GM12878 (cell line): Measurements from ENCODE around the gene S100A2. TPM values are rescaled to one million over a fixed set of nuclear protein-coding genes. Genes with fewer than 3 reads are reported as not detected.

ENCODE experiments used
- ASH2L ChIP-seq: fragments of 300-600, 200-600 bp; sonication (generic); IDR thresholded peaks from 2 replicates; pipeline ENCODE4 v1.6.1; 2017; ENCODE audit warnings: low read depth, mild to moderate bottlenecking, borderline replicate concordance
- CEBPB ChIP-seq, 2 experiments: fragments of 150-350 bp in 1 of 2; IDR thresholded peaks; 2 replicates each; pipeline ENCODE4 v1.6.1; 2012 to 2014; ENCODE audit warnings: low read depth in 2 of 2, low read length in 2 of 2, borderline replicate concordance in 1 of 2, inconsistent platforms in 1 of 2
- CHD2 ChIP-seq: IDR thresholded peaks from 2 replicates; pipeline ENCODE4 v1.6.1; 2011; ENCODE audit warnings: low read depth, low read length, improper control_type of control experiment, borderline replicate concordance
- CREB1 ChIP-seq: IDR thresholded peaks from 2 replicates; pipeline ENCODE4 v1.6.1; 2012; ENCODE audit warnings: low read depth, mild to moderate bottlenecking, inconsistent platforms
- CTCF ChIP-seq, 3 experiments: IDR thresholded peaks in 2 of 3; conservative IDR thresholded peaks in 1 of 3; 2 replicates each; pipeline ENCODE4 v1.5.1; 2011; ENCODE audit warnings: low read depth in 3 of 3, low read length in 3 of 3, mild to moderate bottlenecking in 3 of 3, control low read depth in 2 of 3, moderate library complexity in 2 of 3, inconsistent platforms in 1 of 3, mixed read lengths in 1 of 3; ENCODE audit not compliant: control insufficient read depth in 2 of 3, insufficient read depth in 1 of 3; ENCODE audit errors: extremely low read depth in 1 of 3
- FOXK2 ChIP-seq: fragments of 450-650 bp; IDR thresholded peaks from 2 replicates; pipeline ENCODE4 v1.6.1; 2017; ENCODE audit warnings: mild to moderate bottlenecking, moderate library complexity
- HCFC1 ChIP-seq: fragments of 150-350 bp; IDR thresholded peaks from 2 replicates; pipeline ENCODE4 v1.6.1; 2014; ENCODE audit warnings: low read length
- HDAC6 ChIP-seq: fragments of 200-600 bp; sonication (generic); IDR thresholded peaks from one replicate; pipeline ENCODE4 v1.8.0; 2017; ENCODE audit warnings: antibody characterized with exemption; ENCODE audit not compliant: unreplicated experiment
- MYB ChIP-seq: fragments of 150-350 bp; IDR thresholded peaks from 2 replicates; pipeline ENCODE4 v1.6.1; 2014; ENCODE audit warnings: mild to moderate bottlenecking, low read depth, low read length, borderline replicate concordance
- NBN ChIP-seq: fragments of 450-650 bp; IDR thresholded peaks from 2 replicates; pipeline ENCODE4 v1.6.1; 2016
- NR2F1 ChIP-seq: fragments of 450-650 bp; conservative IDR thresholded peaks from 2 replicates; pipeline ENCODE4 v1.6.1; 2017; ENCODE audit warnings: mild to moderate bottlenecking
- POLR2AphosphoS2 ChIP-seq: IDR thresholded peaks from 2 replicates; pipeline ENCODE4 v1.6.1; 2011; ENCODE audit warnings: low read depth, mild to moderate bottlenecking, low read length, improper control_type of control experiment, moderate library complexity
- RBBP5 ChIP-seq: fragments of 200-600 bp; sonication (generic); conservative IDR thresholded peaks from 2 replicates; pipeline ENCODE4 v1.6.1; 2016
- RELA ChIP-seq: fragments of 450-650 bp; IDR thresholded peaks from 2 replicates; pipeline ENCODE4 v1.8.0; 2014; ENCODE audit warnings: borderline replicate concordance; ENCODE audit not compliant: partially characterized antibody
- SMARCA5 ChIP-seq: fragments of 450-650 bp; IDR thresholded peaks from 2 replicates; pipeline ENCODE4 v1.6.1; 2017; ENCODE audit warnings: mild to moderate bottlenecking
- STAT1 ChIP-seq: fragments of 450-650 bp; conservative IDR thresholded peaks from 2 replicates; pipeline ENCODE4 v1.6.1; 2014; ENCODE audit warnings: antibody characterized with exemption, mild to moderate bottlenecking
- TBL1XR1 ChIP-seq: IDR thresholded peaks from 2 replicates; pipeline ENCODE4 v1.6.1; 2012; ENCODE audit warnings: low read depth, low read length, improper control_type of control experiment
- USF1 ChIP-seq: IDR thresholded peaks from 2 replicates; pipeline ENCODE4 v1.6.1; 2011; ENCODE audit warnings: borderline replicate concordance, low read depth, mild to moderate bottlenecking, moderate library complexity, mixed read lengths, low read length; ENCODE audit not compliant: insufficient read depth; ENCODE audit errors: extremely low read length
- ZNF384 ChIP-seq: IDR thresholded peaks from 2 replicates; pipeline ENCODE4 v1.6.1; 2012; ENCODE audit warnings: low read depth, mild to moderate bottlenecking, low read length, improper control_type of control experiment, borderline replicate concordance
- ZNF687 ChIP-seq: fragments of 450-650 bp; IDR thresholded peaks from 2 replicates; pipeline ENCODE4 v1.6.1; 2017; ENCODE audit warnings: mild to moderate bottlenecking, moderate library complexity
- ZSCAN29 ChIP-seq: fragments of 450-650 bp; IDR thresholded peaks from 2 replicates; pipeline ENCODE4 v1.6.1; 2017; ENCODE audit warnings: mild to moderate bottlenecking, moderate library complexity
- ZZZ3 ChIP-seq: IDR thresholded peaks from 2 replicates; pipeline ENCODE4 v1.6.1; 2011; ENCODE audit warnings: low read depth; ENCODE audit not compliant: control insufficient read depth, insufficient read length
- polyA plus RNA-seq, 11 experiments: library from polyadenylated mRNA; depleted of rRNA in 4 of 11; unstranded in 6 of 11; stranded (reverse) in 5 of 11; fragments of >200 nt; fragmentation: Nextera tagmentation in 4 of 11; fragmentation: Illumina TruSeq in 1 of 11; extraction: Ambion mirVana in 4 of 11; extraction: Trizol in 1 of 11; gene quantifications; 1 replicate in 1 of 11; 2 replicates in 10 of 11; pipeline versions ENCODE4 v1.2.1 to v1.2.3, GENCODE V29; 2011 to 2016; ENCODE audit warnings: inconsistent platforms in 2 of 11, missing spikeins in 2 of 11, low read depth in 1 of 11
- total RNA-seq, 4 experiments: library from RNA; depleted of rRNA in 3 of 4; stranded (reverse); fragments of >200 nt in 3 of 4; fragmentation: Illumina TruSeq in 1 of 4; extraction: Trizol in 1 of 4; gene quantifications; 2 replicates each; pipeline versions ENCODE4 v1.2.1 to v1.2.3, GENCODE V29; 2013 to 2021

The S100A2 gene
- total and polyA plus RNA-seq, 10 of the 15 experiments (the other 5 are each of a cell fraction or from before 2014, with no cell fraction given), result 0.11 to 1.5 (median 0.59) TPM; not detected in 2

- TF ChIP-seq ZZZ3 (no peak), CHD2 (no peak), STAT1 (no peak), CREB1 (0 out of 2 replicates have a peak, but pooled peaks have one; percentile 48), TBL1XR1 (no peak), RBBP5 (no peak), NBN (peak; percentile 62), ZSCAN29 (no peak), HDAC6 (no peak), CEBPB (IDR thresholded peaks at IDR 0.05; ENCODE audit: borderline replicate concordance in 1 of 2, low read depth in 2 of 2, low read length in 2 of 2) (no peak), MYB (no peak), CTCF (IDR thresholded peaks at IDR 0.05 in 2 of 3, conservative IDR thresholded peaks at IDR 0.05 in 1 of 3; ENCODE audit: control insufficient read depth in 2 of 3, extremely low read depth in 1 of 3, insufficient read depth in 1 of 3, low read depth in 3 of 3, low read length in 3 of 3) (peak; percentile 97 to 99 (median 98); a peak in 5 of 6 replicates), POLR2AphosphoS2 (no peak), NR2F1 (no peak), ZNF687 (no peak), SMARCA5 (no peak; the same call in 1 of the 2 replicates), FOXK2 (no peak), USF1 (no peak), ZNF384 (no peak), HCFC1 (no peak), ASH2L (no peak), RELA (no peak)
Measured at GRCh38 chr1:153568367-153569099, 2.9 kb upstream of the S100A2 start (continued).
